Measurements from ENCODE around the gene SLC38A4.

GRCh38 chr12:46808317-46808716 lies 17.5 kb downstream of the SLC38A4 start:
- TF ChIP-seq CTCF (IDR thresholded peaks at IDR 0.05 in 8 of 11, conservative IDR thresholded peaks at IDR 0.05 in 3 of 11) (no peak), POLR2A (IDR thresholded peaks at IDR 0.05) (no peak), POLR2AphosphoS5 (IDR thresholded peaks at IDR 0.05) (no peak)
